Mononuclear cell (primary cell): ENCODE results near the gene ZNF570. TPM values are rescaled to one million over a fixed set of nuclear protein-coding genes. Genes with fewer than 3 reads are reported as not detected.

ENCODE experiments used
- H3K27me3 ChIP-seq: 2 replicates; pipeline ENCODE4 v1.6.0; 2011; ENCODE audit warnings: low read length, control low read depth; ENCODE audit not compliant: insufficient read depth
- H3K4me1 ChIP-seq: 2 replicates; pipeline ENCODE4 v1.5.1; 2011; ENCODE audit warnings: mild to moderate bottlenecking, low read length, control low read depth; ENCODE audit not compliant: insufficient read depth
- H3K4me3 ChIP-seq: 2 replicates; pipeline ENCODE4 v1.5.1; 2011; ENCODE audit warnings: mild to moderate bottlenecking, low read length, moderate library complexity
- H3K9me3 ChIP-seq: 2 replicates; pipeline ENCODE4 v1.5.1; 2011; ENCODE audit warnings: low read depth, mild to moderate bottlenecking, control low read depth, low read length
- total RNA-seq: library from RNA; depleted of rRNA; stranded (reverse); fragments of >200 nt; gene quantifications from one replicate; pipeline ENCODE4 v1.2.3, GENCODE V29; 2012

The ZNF570 gene
- total RNA-seq, 1 donor, result 13.5 TPM

- Histone ChIP-seq H3K4me3 (no peak overlapping the region), H3K27me3 (no peaks in the 10 kb centered on the region), H3K4me1 (peaks cover 8% of the 10 kb centered on the region), H3K9me3 (peaks cover 15% of the 10 kb centered on the region)
These were observed 42.7 kb downstream of the ZNF570 start for GRCh38 chr19:37511821-37512220.

- H3K27me3 ChIP-seq, result no peaks in the 10 kb centered on the region
- peaks cover 12% of the 10 kb centered on the region for H3K9me3 ChIP-seq
- no peak overlapping the region for H3K4me3 ChIP-seq
- H3K4me1 ChIP-seq, result no peaks in the 10 kb centered on the region
These were observed 44.2 kb downstream of the ZNF570 start for GRCh38 chr19:37513397-37513796.

GRCh38 chr19:37519890-37520289, 50.7 kb downstream of the ZNF570 start:
- H3K4me3 ChIP-seq, result no peak overlapping the region
- H3K4me1 ChIP-seq, result no peaks in the 10 kb centered on the region
- H3K9me3 ChIP-seq, result peaks cover 15% of the 10 kb centered on the region
- H3K27me3 ChIP-seq, result no peaks in the 10 kb centered on the region

- Histone ChIP-seq H3K9me3 (peaks cover 59% of the 10 kb centered on the region), H3K27me3 (no peaks in the 10 kb centered on the region), H3K4me3 (no peak overlapping the region), H3K4me1 (no peaks in the 10 kb centered on the region)
These were observed 68.3 kb downstream of the ZNF570 start for GRCh38 chr19:37537391-37537947.

Other genes with a start within 250 kb of the ZNF570 start
- gene ZNF527, start 98.3 kb upstream of the ZNF570 start, total RNA-seq, result 8.9 TPM
- 6.0 TPM for gene ZNF569, start 1.9 kb upstream of the ZNF570 start, total RNA-seq
- 2.8 TPM for gene ZNF793, start 37.6 kb downstream of the ZNF570 start, total RNA-seq
- 15.6 TPM for gene ZNF571, start 125.4 kb downstream of the ZNF570 start, total RNA-seq
- gene ZNF540, start 125.5 kb downstream of the ZNF570 start, total RNA-seq, result 7.5 TPM
- 6.6 TPM for gene ZFP30, start 186.1 kb downstream of the ZNF570 start, total RNA-seq